Heart left ventricle (tissue), 16 donors: ENCODE data around the gene HJV. TPM values are rescaled to one million over a fixed set of nuclear protein-coding genes. Genes with fewer than 3 reads are reported as not detected.

Source experiments
- ATAC-seq, 4 donors: fragments of 200-7000 bp; cut with Tn5 transposase; one replicate each; pipeline ENCODE4 v1.9.1; 2020 to 2022; ENCODE audit warnings: moderate library complexity in 4 of 4, mild to moderate bottlenecking in 3 of 4, moderate number of reproducible peaks in 1 of 4
- DNase-seq, 5 donors: peaks; one replicate each; pipeline ENCODE4 v3.0.0-alpha.2; 2020
- H3K27ac ChIP-seq, 12 donors: fragments of 200-600 bp; sonication (generic) in 4 of 12; one replicate each; pipeline versions ENCODE4 v1.5.0 to v1.8.0; 2016 to 2022; ENCODE audit warnings: mild to moderate bottlenecking in 2 of 12
- H3K27me3 ChIP-seq, 9 donors: fragments of 200-600 bp; sonication (generic) in 2 of 9; one replicate each; pipeline versions ENCODE4 v1.5.1 to v1.8.0; 2016 to 2022; ENCODE audit warnings: mild to moderate bottlenecking in 3 of 9
- H3K36me3 ChIP-seq, 9 donors: fragments of 200-600 bp; sonication (generic) in 2 of 9; one replicate each; pipeline versions ENCODE4 v1.5.0 to v1.8.0; 2018 to 2022; ENCODE audit warnings: mild to moderate bottlenecking in 2 of 9
- H3K4me1 ChIP-seq, 12 donors: fragments of 200-600 bp; sonication (generic) in 4 of 12; one replicate each; pipeline versions ENCODE4 v1.5.0 to v1.8.0; 2016 to 2022; ENCODE audit warnings: mild to moderate bottlenecking in 3 of 12
- H3K4me3 ChIP-seq, 12 donors: fragments of 200-600 bp; sonication (generic) in 4 of 12; one replicate each; pipeline versions ENCODE4 v1.5.0 to v1.8.0; 2017 to 2022; ENCODE audit warnings: mild to moderate bottlenecking in 9 of 12, moderate library complexity in 4 of 12
- H3K9me3 ChIP-seq, 12 donors: fragments of 200-600 bp; sonication (generic) in 4 of 12; one replicate each; pipeline versions ENCODE4 v1.5.0 to v1.8.0; 2016 to 2022; ENCODE audit warnings: mild to moderate bottlenecking in 1 of 12
- POLR2A ChIP-seq, 2 donors: fragments of 450-650 bp; IDR thresholded peaks; one replicate each; pipeline ENCODE4 v1.6.1; 2017; ENCODE audit warnings: antibody characterized with exemption in 2 of 2, mild to moderate bottlenecking in 2 of 2, moderate library complexity in 2 of 2
- WGBS, 4 donors: extraction: QIAGEN DNeasy Blood & Tissue Kit in 2 of 4; methylation state at CpG; one replicate each; pipeline versions ENCODE4 v1.1.5 to v1.1.7; 2013 to 2018; 5-methylcytosine and 5-hydroxymethylcytosine counted together
- intact Hi-C, 10 donors: fragments of 100-400 bp; cut with DNase I; formaldehyde crosslinking; loops; one replicate each; pipeline versions ENCODE4 v1.11.1 to v1.14.2; 2022
- polyA plus RNA-seq, 2 donors: library from polyadenylated mRNA; stranded (reverse); fragments of 200-250 nt; gene quantifications; one replicate each; pipeline ENCODE4 v1.2.3, GENCODE V29; 2013
- total RNA-seq, 9 donors: library from RNA; depleted of rRNA in 2 of 9; stranded (reverse); fragments of >200 nt in 2 of 9; fragmentation: NEBNext Ultra II Directional in 3 of 9; extraction: Animal tissue kit (Norgen Biotek cat#: 25700) in 3 of 9; gene quantifications; one replicate each; pipeline versions ENCODE4 v1.1.0 to v1.2.4, GENCODE V29; 2016 to 2023
- TF ChIP-seq, protein P1 (sequence below), 12 donors: fragments of 200-600 bp; sonication (generic) in 4 of 12; IDR thresholded peaks; one replicate each; pipeline versions ENCODE4 v1.5.0 to v1.8.0; 2018 to 2022; ENCODE audit warnings: antibody characterized with exemption in 12 of 12, mild to moderate bottlenecking in 5 of 12
- donor health status: ischemic (EF 13 %, LVEDD 7.1; RV severe dilation, severe dysfunction).
- donor health status: healthy with polysubstance abuse.
- donor health status: DM: no; HTN: yes; CAD: no.
- donor health status: DM: no; HTN: no; CAD: no.
- donor health status: ischemic (EF 25% LVEDD 6.9; RV normal size, moderate dysfunction).
- donor health status: ischemic (EF 25% LVEDD 5.7; RV mildly dilated, moderate dysfunction).
- donor health status: healthy.
- donor health status: DM: yes; HTN: yes; CAD: no.
- donor health status: ischemic (EF 35%, LVEDD 5.7; RV mildly dilated, moderate dysfunction).
- donor health status: nonischemic (EF 11% LVEDD 7.7; RV severe dilation, severe dysfunction).
- donor health status: DM: yes; HTN: yes; CAD: no.
- donor health status: PGD.
- donor health status: ischemic (EF 29% LVEDD 5.4; RV normal size, mild dysfunction).
- donor health status: nonischemic (EF 23%, LVEDD 6.1; RV moderate dilation, normal function).

HJV gene
- total and polyA plus RNA-seq, 11 donors = 0.62 to 125 (median 63.9) TPM

GRCh38 chr1:145992502-145992936, 29.0 kb downstream of the HJV start:
- ATAC-seq (no peak), DNase-seq (no peak)
- H3K27me3 ChIP-seq = no peaks in the 10 kb centered on the region
- peaks cover 10 to 40% (median 37%) of the 10 kb centered on the region in 9 donors for H3K36me3 ChIP-seq
- no peaks in the 10 kb centered on the region for H3K9me3 ChIP-seq
- H3K4me3 ChIP-seq = peak overlapping the region; percentile 59 to 94 (median 82)
- TF ChIP-seq POLR2A (IDR thresholded peaks at IDR 0.05) = peak in 1 of 2 donors; percentile 58
- TF ChIP-seq, protein P1, sequence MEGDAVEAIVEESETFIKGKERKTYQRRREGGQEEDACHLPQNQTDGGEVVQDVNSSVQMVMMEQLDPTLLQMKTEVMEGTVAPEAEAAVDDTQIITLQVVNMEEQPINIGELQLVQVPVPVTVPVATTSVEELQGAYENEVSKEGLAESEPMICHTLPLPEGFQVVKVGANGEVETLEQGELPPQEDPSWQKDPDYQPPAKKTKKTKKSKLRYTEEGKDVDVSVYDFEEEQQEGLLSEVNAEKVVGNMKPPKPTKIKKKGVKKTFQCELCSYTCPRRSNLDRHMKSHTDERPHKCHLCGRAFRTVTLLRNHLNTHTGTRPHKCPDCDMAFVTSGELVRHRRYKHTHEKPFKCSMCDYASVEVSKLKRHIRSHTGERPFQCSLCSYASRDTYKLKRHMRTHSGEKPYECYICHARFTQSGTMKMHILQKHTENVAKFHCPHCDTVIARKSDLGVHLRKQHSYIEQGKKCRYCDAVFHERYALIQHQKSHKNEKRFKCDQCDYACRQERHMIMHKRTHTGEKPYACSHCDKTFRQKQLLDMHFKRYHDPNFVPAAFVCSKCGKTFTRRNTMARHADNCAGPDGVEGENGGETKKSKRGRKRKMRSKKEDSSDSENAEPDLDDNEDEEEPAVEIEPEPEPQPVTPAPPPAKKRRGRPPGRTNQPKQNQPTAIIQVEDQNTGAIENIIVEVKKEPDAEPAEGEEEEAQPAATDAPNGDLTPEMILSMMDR (IDR thresholded peaks at IDR 0.05) = no peak
- H3K27ac ChIP-seq = peak overlapping the region; percentile 94 to 100 (median 97)
- H3K4me1 ChIP-seq = peaks cover 0 to 47% (median 24%) of the 10 kb centered on the region in 12 donors
- WGBS, 4 donors = 40 to 69% (median 49%) methylated on average over 1 of the region's 1 CpG
- intact Hi-C loops = no loop called here

DNA sequence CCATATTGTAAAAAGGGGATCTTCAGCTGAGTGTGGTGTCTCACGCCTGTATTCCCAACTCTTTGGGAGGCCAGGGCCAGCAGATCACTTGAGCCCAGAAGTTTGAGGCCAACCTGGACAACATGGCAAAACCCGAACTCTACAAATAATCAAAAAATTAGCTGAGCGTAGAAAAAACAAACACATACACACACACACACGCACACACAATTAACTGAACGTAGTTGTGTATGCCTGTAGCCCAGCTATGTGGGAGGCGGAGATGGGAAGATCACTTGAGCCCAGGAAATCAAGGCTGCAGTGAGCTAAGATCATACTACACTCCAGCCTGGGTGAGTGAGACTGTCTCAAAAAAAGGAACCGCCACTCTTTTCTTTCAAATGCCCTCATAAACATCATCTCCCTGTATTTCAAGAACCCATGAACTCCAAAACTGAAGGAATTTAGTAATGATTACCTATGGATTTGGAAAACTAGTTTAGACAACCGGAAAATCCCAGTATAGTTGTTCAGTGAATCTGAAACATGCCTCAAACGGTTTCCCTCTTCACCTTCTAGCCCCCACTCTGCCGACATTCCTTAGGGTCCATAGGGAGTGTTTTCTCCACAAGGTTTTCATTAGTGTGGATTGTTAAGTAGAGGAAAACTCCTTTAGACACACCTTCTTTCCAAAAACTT, 29.7 kb downstream of the HJV start:
- no peaks in the 10 kb centered on the region for H3K9me3 ChIP-seq
- TF ChIP-seq POLR2A (IDR thresholded peaks at IDR 0.05) = peak in 1 of 2 donors; percentile 47
- TF ChIP-seq, protein P1 (IDR thresholded peaks at IDR 0.05) = no peak
- H3K4me1 ChIP-seq = peaks cover 0 to 46% (median 22%) of the 10 kb centered on the region in 12 donors
- intact Hi-C loops = no loop called here
- DNase-seq (no peak), ATAC-seq (peak in 3 of 4 donors; percentile 13 to 18 (median 17))
- H3K36me3 ChIP-seq = peaks cover 10 to 40% (median 37%) of the 10 kb centered on the region in 9 donors
- 41 to 58% (median 52%) methylated on average over 10 of the region's 10 CpGs for WGBS, 4 donors
- peak overlapping the region; percentile 94 to 100 (median 97) for H3K27ac ChIP-seq
- H3K27me3 ChIP-seq = no peaks in the 10 kb centered on the region
- H3K4me3 ChIP-seq = peak overlapping the region in 11 of 12 donors; percentile 59 to 94 (median 80)

- Histone ChIP-seq H3K4me1 (peaks cover 3 to 62% (median 35%) of the 10 kb centered on the region in 12 donors), H3K4me3 (peak overlapping the region in 1 of 12 donors; percentile 3)
Observed at GRCh38 chr1:145990249-145990855, 31.2 kb downstream of the HJV start.

More at GRCh38 chr1:145990249-145990855, 31.2 kb downstream of the HJV start:
- TF ChIP-seq, protein P1 (IDR thresholded peaks at IDR 0.05) = no peak
- peak in 1 of 2 donors; percentile 31 for TF ChIP-seq POLR2A (IDR thresholded peaks at IDR 0.05)
- intact Hi-C loops = no loop called here
- peak in 2 of 5 donors; percentile 49 to 52 for DNase-seq
- no peaks in the 10 kb centered on the region for H3K27me3 ChIP-seq
- peak overlapping the region; percentile 58 to 99 (median 96) for H3K27ac ChIP-seq
- peak; percentile 3 to 38 (median 17) for ATAC-seq
- 75 to 82% (median 79%) methylated on average over 7 of the region's 7 CpGs for WGBS, 4 donors
- H3K9me3 ChIP-seq = no peaks in the 10 kb centered on the region
- H3K36me3 ChIP-seq = peaks cover 10 to 37% (median 35%) of the 10 kb centered on the region in 9 donors
